ENCODE results near the gene GAS2L2.

GRCh38 chr17:35760587-35760986 lies 7.5 kb upstream of the GAS2L2 start, which contains the start of gene C17orf50:
- TF ChIP-seq, protein P1, sequence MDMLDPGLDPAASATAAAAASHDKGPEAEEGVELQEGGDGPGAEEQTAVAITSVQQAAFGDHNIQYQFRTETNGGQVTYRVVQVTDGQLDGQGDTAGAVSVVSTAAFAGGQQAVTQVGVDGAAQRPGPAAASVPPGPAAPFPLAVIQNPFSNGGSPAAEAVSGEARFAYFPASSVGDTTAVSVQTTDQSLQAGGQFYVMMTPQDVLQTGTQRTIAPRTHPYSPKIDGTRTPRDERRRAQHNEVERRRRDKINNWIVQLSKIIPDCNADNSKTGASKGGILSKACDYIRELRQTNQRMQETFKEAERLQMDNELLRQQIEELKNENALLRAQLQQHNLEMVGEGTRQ (CRISPR knock-in tag; IDR thresholded peaks at IDR 0.05), result no peak
- TF ChIP-seq CTCF (IDR thresholded peaks at IDR 0.05) (no peak), ATF2 (CRISPR knock-in tag; IDR thresholded peaks at IDR 0.05; ENCODE audit: borderline replicate concordance, low read depth) (no peak), ELF4 (CRISPR knock-in tag; IDR thresholded peaks at IDR 0.05; ENCODE audit: low read depth) (no peak), ZMAT4 (CRISPR knock-in tag; IDR thresholded peaks at IDR 0.05) (no peak), CREM (CRISPR knock-in tag; IDR thresholded peaks at IDR 0.05) (no peak), E2F1 (CRISPR knock-in tag; IDR thresholded peaks at IDR 0.05) (no peak)
